Left cardiac atrium (tissue), 4 donors: Measurements from ENCODE around the gene YIPF2. TPM values are rescaled to one million over a fixed set of nuclear protein-coding genes. Genes with fewer than 3 reads are reported as not detected.
"Not testable (repeated sequence)": the region's sequence is repeated elsewhere in the genome, so short reads cannot be mapped to it uniquely, and the experiment has no call there.

Experiments
- ATAC-seq, 2 donors: fragments of 200-7000 bp; cut with Tn5 transposase; one replicate each; pipeline ENCODE4 v1.9.1; 2020; ENCODE audit warnings: mild to moderate bottlenecking in 2 of 2, moderate library complexity in 2 of 2
- DNase-seq: peaks from one replicate; pipeline ENCODE4 v3.0.0-alpha.2; 2020
- intact Hi-C, 2 donors: fragments of 100-400 bp; cut with DNase I; formaldehyde crosslinking; loops; one replicate each; pipeline versions ENCODE4 v1.14.1 to v1.15.1; 2022 to 2023
- long read RNA-seq: library from polyadenylated mRNA; unstranded; transcript quantifications from one replicate; pipeline ENCODE4 v2.0.0, GENCODE V29; 2021
- total RNA-seq, 2 donors: library from RNA; stranded (reverse); fragmentation: NEBNext Ultra II Directional; extraction: Animal tissue kit (Norgen Biotek cat#: 25700); gene quantifications; one replicate each; pipeline ENCODE4 v1.2.1, GENCODE V29; 2021
- donor health status: DM: no; HTN: yes; CAD: no.
- donor health status: DM: no; HTN: yes; CAD: no; lungs with severe emphysema.
- donor health status: DM: yes; HTN: yes; CAD: no.
- donor health status: Dilated cardiomyopathy.

Gene YIPF2
- total RNA-seq, result 10 to 100 TPM; 26.5 to 31.8 TPM
- long read RNA-seq, transcript YIPF2-201 (10 exons, 2,087 nt), result major isoform, 11 of 23 reads
- long read RNA-seq, transcript YIPF2-204 (10 exons, 1,550 nt), result minor isoform, 8 of 23 reads
- long read RNA-seq, partial matches to known transcripts, result 0 of 23 reads
- long read RNA-seq, other reads (novel, unspliced or antisense), result 4 of 23 reads

- peak; percentile 96 to 97 for ATAC-seq
- intact Hi-C loops, result loop anchor here in 1 of 2 donors (10.0 kb wide), 1 partner anchor 54 kb away; the partner anchor contains the start of gene CARM1
- peak; percentile 98 for DNase-seq
These were observed at the start of gene YIPF2, which contains the start of gene TIMM29 for GRCh38 chr19:10928563-10929401. YIPF2 (minus strand) TSS chr19:10928639; CDS start chr19:10928410, 229 bp downstream. TIMM29 (plus strand) TSS chr19:10928811; CDS start chr19:10928823, 12 bp downstream.

- no peak for ATAC-seq
These were observed 49.3 kb upstream of the YIPF2 start for GRCh38 chr19:10977742-10978092.

GRCh38 chr19:10976131-10976892 lies 47.9 kb upstream of the YIPF2 start:
- intact Hi-C loops, result no loop called here
- peak in 1 of 2 donors; percentile 21 for ATAC-seq

More at GRCh38 chr19:10977742-10978092, 49.3 kb upstream of the YIPF2 start:
- DNase-seq, result no peak
- intact Hi-C loops, result no loop called here

GRCh38 chr19:10975374-10976130 lies 47.1 kb upstream of the YIPF2 start:
- intact Hi-C loops, result no loop called here
- peak; percentile 56 for DNase-seq
- ATAC-seq, result peak; percentile 62 to 64

More at GRCh38 chr19:10976131-10976892, 47.9 kb upstream of the YIPF2 start:
- DNase-seq, result no peak

GRCh38 chr19:10971107-10971726 lies 42.8 kb upstream of the YIPF2 start:
- no peak for ATAC-seq
- DNase-seq, result no peak
- intact Hi-C loops, result no loop called here

DNA sequence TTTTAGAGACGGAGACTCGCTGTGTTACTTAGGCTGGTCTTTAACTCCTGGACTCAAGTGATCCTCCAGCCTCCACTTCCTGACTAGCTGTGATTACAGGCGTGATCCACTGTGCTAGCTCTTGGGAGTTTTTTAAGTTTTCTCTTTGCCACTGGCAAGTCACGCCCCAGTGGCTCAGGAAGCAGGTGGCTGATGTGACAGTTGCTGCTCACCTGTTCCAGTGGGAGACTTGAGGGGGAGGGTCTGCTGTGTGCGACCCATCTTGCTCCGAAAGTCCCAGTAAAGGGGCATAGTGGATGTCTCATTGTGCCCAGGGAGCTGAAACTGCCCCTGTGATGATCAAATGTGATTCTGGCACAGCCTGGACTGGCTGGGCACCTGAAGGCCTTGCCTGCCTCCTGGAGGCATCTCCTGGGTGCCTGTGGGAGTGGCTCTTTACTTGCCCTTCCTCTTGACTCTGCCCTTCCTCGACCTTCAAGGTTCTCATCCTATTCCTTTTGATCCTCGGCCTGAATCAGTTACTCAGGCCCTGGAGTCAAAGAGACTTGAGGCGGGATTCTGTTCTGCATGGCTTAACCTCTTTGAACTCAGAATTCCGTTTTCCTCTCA lies 40.2 kb upstream of the YIPF2 start:
- DNase-seq (no peak), ATAC-seq (no peak)
- intact Hi-C loops, result no loop called here

DNA sequence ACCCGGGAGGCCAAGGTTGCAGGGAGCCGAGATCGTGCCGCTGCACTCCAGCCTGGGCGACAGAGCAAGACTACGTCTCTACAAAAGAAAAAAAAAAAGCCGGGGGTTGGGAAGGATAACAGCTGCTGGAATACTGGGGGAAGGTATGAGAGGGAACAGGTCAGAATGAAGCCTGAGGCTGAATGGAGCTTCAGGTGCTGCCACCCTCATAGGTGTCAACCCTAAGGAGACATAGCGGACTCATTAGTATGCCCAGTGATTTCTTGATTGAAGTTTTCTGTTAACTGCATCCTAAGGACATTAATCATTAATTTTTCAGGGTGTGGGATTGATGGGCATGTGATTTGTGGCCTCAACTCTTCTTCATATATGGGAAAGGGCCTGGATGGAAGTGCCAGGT lies 38.4 kb upstream of the YIPF2 start:
- intact Hi-C loops, result no loop called here
- ATAC-seq, result no peak
- no peak for DNase-seq

GRCh38 chr19:10965398-10965797 lies 37.0 kb upstream of the YIPF2 start:
- no peak for DNase-seq
- intact Hi-C loops, result no loop called here
- ATAC-seq, result no peak

- ATAC-seq (no peak), DNase-seq (no peak)
- intact Hi-C loops, result no loop called here
These were observed 36.5 kb upstream of the YIPF2 start for GRCh38 chr19:10964903-10965302.

GRCh38 chr19:10963865-10964264 lies 35.4 kb upstream of the YIPF2 start:
- DNase-seq (no peak), ATAC-seq (no peak)
- intact Hi-C loops, result no loop called here

DNA sequence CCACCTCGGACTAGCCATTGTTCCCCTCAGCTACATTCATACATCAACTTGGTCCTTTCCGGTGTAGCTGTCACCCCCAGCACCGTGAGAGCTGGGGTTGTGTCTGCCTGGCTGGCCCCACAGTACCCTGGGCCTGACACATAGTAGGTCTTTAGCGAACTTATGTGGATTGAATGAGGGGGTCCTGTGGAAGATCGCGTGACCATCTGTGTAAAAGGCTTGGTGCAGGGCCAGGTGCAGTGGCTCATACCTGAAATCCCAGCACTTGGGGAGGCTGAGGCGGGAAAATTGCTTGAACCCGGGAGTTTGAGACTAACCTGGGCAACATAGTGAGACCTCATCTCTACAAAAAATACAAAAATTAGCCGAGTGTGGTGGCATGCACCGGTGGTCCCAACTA lies 34.4 kb upstream of the YIPF2 start:
- intact Hi-C loops, result no loop called here
- DNase-seq, result no peak
- ATAC-seq, result no peak

GRCh38 chr19:10961073-10961860 lies 32.8 kb upstream of the YIPF2 start:
- ATAC-seq, result peak; percentile 42 to 61
- intact Hi-C loops, result no loop called here
- peak; percentile 77 for DNase-seq

- intact Hi-C loops, result no loop called here
- DNase-seq, result peak; percentile 98
- peak; percentile 97 to 98 for ATAC-seq
These were observed 32.1 kb upstream of the YIPF2 start, which contains the start of gene SMARCA4 for GRCh38 chr19:10960314-10961072. SMARCA4 (plus strand) TSS chr19:10961030; CDS start chr19:10984152, 23,122 bp downstream.

GRCh38 chr19:10959277-10959968 lies 31.0 kb upstream of the YIPF2 start:
- DNase-seq, intact Hi-C loops, ATAC-seq: not testable (repeated sequence)

- no peak for ATAC-seq
- intact Hi-C loops, result no loop called here
- no peak for DNase-seq
These were observed 24.4 kb upstream of the YIPF2 start for GRCh38 chr19:10952809-10953208.
